Mucosa of descending colon (tissue), 3 donors: Measurements from ENCODE around the gene ATRNL1. TPM values are rescaled to one million over a fixed set of nuclear protein-coding genes. Genes with fewer than 3 reads are reported as not detected.

ENCODE experiments used
- ATAC-seq: fragments of 200-7000 bp; cut with Tn5 transposase; one replicate; pipeline ENCODE4 v1.9.1; 2020; ENCODE audit warnings: mild to moderate bottlenecking, moderate library complexity
- DNase-seq, 3 donors: peaks; one replicate each; pipeline ENCODE4 v3.0.0-alpha.2; 2020
- H3K36me3 ChIP-seq: fragments of 200-600 bp; one replicate; pipeline ENCODE4 v1.8.0; 2021; ENCODE audit warnings: low read depth, mild to moderate bottlenecking
- H3K4me1 ChIP-seq: fragments of 200-600 bp; one replicate; pipeline ENCODE4 v1.8.0; 2021; ENCODE audit warnings: low read depth, mild to moderate bottlenecking
- H3K4me3 ChIP-seq: fragments of 200-600 bp; one replicate; pipeline ENCODE4 v1.8.0; 2021; ENCODE audit warnings: mild to moderate bottlenecking
- H3K9me3 ChIP-seq: fragments of 200-600 bp; one replicate; pipeline ENCODE4 v1.8.0; 2021; ENCODE audit warnings: mild to moderate bottlenecking
- intact Hi-C, 2 donors: fragments of 100-400 bp; cut with DNase I in 1 of 2; cut with micrococcal nuclease in 1 of 2; formaldehyde crosslinking; loops; one replicate each; pipeline versions ENCODE4 v1.11.0 to v1.11.1; 2022; cut with DNase I, micrococcal nuclease
- total RNA-seq, 3 donors: library from RNA; stranded (reverse); fragmentation: NEBNext Ultra II Directional in 2 of 3; extraction: Animal tissue kit (Norgen Biotek cat#: 25700) in 2 of 3; gene quantifications; one replicate each; pipeline versions ENCODE4 v1.2.1 to v1.2.4, GENCODE V29; 2021 to 2023
- TF ChIP-seq, protein P1 (sequence below): fragments of 200-600 bp; IDR thresholded peaks from one replicate; pipeline ENCODE4 v1.8.0; 2022; ENCODE audit warnings: antibody characterized with exemption, mild to moderate bottlenecking
- donor health status: DM: no; HTN: no; CAD: no; lungs with moderate emphysema.
- donor health status: DM: no; HTN: no; CAD: no.
- donor health status: DM: no; HTN: yes; CAD: no.

The ATRNL1 gene
- total RNA-seq, 3 donors from 2014 or later = 0.58 to 61.7 (median 1.8) TPM

DNA sequence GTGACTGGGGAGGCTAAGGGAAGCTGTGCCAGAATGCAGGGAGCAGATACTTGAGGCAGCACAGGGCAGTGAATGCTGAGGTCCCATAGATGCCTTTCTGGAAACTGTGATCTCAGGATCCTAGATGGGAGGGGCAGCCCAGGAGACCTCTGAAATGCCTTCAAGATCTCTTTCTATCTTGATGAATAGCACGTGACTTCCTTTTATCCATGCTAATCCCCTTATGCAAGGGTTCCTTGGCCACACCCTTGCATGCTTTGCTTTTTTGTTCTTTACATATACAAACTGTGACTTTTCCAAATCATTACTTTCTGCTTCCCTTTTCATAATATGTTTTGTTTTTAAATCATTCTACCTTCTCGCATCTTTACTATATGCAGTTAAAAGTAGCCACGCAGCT is 14.7 kb downstream of the ATRNL1 start:
- H3K4me3 ChIP-seq = no peak overlapping the region
- TF ChIP-seq, protein P1, sequence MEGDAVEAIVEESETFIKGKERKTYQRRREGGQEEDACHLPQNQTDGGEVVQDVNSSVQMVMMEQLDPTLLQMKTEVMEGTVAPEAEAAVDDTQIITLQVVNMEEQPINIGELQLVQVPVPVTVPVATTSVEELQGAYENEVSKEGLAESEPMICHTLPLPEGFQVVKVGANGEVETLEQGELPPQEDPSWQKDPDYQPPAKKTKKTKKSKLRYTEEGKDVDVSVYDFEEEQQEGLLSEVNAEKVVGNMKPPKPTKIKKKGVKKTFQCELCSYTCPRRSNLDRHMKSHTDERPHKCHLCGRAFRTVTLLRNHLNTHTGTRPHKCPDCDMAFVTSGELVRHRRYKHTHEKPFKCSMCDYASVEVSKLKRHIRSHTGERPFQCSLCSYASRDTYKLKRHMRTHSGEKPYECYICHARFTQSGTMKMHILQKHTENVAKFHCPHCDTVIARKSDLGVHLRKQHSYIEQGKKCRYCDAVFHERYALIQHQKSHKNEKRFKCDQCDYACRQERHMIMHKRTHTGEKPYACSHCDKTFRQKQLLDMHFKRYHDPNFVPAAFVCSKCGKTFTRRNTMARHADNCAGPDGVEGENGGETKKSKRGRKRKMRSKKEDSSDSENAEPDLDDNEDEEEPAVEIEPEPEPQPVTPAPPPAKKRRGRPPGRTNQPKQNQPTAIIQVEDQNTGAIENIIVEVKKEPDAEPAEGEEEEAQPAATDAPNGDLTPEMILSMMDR = no peak
- H3K9me3 ChIP-seq = peaks cover 13% of the 10 kb centered on the region
- intact Hi-C loops = no loop called here
- H3K4me1 ChIP-seq = no peaks in the 10 kb centered on the region
- DNase-seq (no peak), ATAC-seq (no peak)
- no peaks in the 10 kb centered on the region for H3K36me3 ChIP-seq

DNA sequence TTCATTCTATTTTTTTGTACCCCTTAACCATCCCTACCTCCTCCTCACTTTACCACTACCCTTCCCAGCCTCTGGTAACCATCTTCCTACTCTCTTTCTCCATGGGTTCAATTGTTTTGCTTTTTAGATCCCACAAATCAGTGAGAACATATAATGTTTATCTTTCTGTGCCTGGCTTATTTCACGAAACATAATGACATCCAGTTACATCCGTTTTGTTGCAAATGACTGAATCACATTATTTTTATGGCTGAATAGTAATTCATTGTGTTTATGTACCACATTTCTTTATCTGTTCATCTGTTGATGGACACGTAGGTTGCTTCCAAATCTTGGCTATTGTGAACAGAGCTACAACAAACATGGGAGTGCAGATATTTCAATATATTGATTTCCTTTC is 24.1 kb downstream of the ATRNL1 start:
- no peak for DNase-seq
- TF ChIP-seq, protein P1 = no peak
- Histone ChIP-seq H3K4me1 (no peaks in the 10 kb centered on the region), H3K9me3 (no peaks in the 10 kb centered on the region), H3K36me3 (no peaks in the 10 kb centered on the region), H3K4me3 (no peak overlapping the region)
- intact Hi-C loops = no loop called here
- ATAC-seq = no peak

DNA sequence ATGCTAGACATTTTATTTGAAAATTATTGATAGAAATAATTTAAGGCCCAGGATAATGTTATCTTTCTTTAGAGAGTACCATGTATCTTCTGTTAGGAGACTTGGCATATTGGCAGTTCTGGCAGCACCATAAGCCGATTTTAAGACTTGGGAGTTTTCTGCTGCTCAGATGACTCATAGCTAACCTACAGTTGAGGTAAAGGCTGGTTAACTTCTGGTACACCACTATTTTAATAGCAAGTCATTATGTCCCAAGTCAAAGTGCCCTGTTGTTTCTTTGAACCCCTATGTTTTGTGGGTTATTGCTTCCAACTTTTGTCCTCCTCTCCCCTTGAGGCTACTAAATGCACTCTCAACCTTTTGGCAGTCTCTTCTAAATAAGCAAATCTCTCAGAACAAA is 25.2 kb downstream of the ATRNL1 start:
- TF ChIP-seq, protein P1 = no peak
- Histone ChIP-seq H3K4me3 (no peak overlapping the region), H3K36me3 (no peaks in the 10 kb centered on the region), H3K4me1 (no peaks in the 10 kb centered on the region), H3K9me3 (no peaks in the 10 kb centered on the region)
- no peak for DNase-seq
- intact Hi-C loops = no loop called here
- ATAC-seq = no peak

DNA sequence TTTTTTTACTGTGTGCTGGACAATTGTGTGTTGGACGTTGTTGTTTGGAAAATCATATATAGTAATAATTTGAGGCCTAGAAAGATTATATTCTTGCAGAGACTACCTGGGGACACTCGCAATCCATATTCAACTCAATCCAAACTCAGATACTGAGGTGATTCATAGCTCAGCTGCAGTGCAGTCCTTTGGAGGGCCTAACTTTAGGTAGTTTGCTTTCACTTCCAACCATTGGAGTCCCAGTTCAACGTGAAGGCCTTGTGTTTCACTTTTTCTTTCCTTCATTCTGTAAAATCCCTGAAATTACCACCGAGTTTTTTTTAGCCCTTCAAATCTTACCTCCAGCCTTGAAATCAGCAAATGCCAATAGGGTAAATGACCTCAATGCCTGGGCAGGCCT is 32.3 kb downstream of the ATRNL1 start:
- Histone ChIP-seq H3K9me3 (no peaks in the 10 kb centered on the region), H3K36me3 (no peaks in the 10 kb centered on the region), H3K4me3 (no peak overlapping the region), H3K4me1 (no peaks in the 10 kb centered on the region)
- DNase-seq (no peak), ATAC-seq (no peak)
- TF ChIP-seq, protein P1 = no peak
- intact Hi-C loops = loop anchor here in 1 of 2 donors (10.0 kb wide), 1 partner anchor 251 kb away; no protein-coding TSS in a partner anchor

DNA sequence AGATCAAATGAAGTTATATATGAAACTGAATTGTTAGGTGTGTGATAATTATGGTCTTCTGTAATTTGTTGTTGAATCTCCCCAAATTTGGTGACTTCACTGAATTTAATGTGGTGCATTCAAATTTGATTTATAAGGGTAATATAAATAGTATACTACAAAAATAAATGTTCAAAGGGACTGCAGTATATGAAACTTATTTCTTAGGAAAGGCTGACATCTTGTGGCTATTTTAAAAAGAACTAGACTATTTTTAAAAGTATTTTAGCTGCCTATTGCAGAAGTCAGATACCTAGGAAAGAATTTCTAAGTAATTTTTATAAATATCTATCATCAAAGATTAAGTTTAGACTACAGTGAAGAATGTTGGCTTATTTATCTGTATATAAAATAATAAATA is 36.6 kb downstream of the ATRNL1 start:
- H3K9me3 ChIP-seq = no peaks in the 10 kb centered on the region
- H3K4me3 ChIP-seq = no peak overlapping the region
- no peaks in the 10 kb centered on the region for H3K36me3 ChIP-seq
- TF ChIP-seq, protein P1 = no peak
- no peaks in the 10 kb centered on the region for H3K4me1 ChIP-seq
- no peak for ATAC-seq
- no peak for DNase-seq
- intact Hi-C loops = loop anchor here in 1 of 2 donors (10.0 kb wide), 1 partner anchor 255 kb away; no protein-coding TSS in a partner anchor

DNA sequence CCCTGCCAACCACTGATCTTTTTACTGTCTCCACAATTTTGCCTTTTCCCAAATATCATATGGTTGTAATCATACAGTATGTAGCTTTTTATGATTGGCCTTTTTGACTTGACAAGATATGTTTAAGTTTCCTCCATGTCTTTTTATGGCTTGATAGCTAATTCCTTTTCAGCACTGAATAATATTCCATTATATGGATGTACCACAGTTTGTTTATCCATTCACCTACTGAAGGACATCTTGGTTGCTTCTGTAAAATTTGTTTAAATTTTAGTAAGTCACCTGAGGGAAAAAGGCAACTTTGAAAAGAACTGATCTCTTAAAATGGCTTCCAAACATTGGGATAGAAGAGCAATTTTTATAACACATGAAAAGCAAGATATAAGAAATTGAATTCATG is 43.5 kb downstream of the ATRNL1 start:
- Histone ChIP-seq H3K4me1 (no peaks in the 10 kb centered on the region), H3K4me3 (no peak overlapping the region), H3K36me3 (no peaks in the 10 kb centered on the region), H3K9me3 (no peaks in the 10 kb centered on the region)
- TF ChIP-seq, protein P1 = no peak
- ATAC-seq (no peak), DNase-seq (no peak)
- intact Hi-C loops = no loop called here
